Fibroblast of villous mesenchyme (primary cell): Measurements from ENCODE around the gene PAX7. TPM values are rescaled to one million over a fixed set of nuclear protein-coding genes. Genes with fewer than 3 reads are reported as not detected.

Experiments used
- DNase-seq: peaks from one replicate; pipeline ENCODE4 v3.0.0-alpha.2; 2010; ENCODE audit warnings: low read depth
- H3K4me3 ChIP-seq: 2 replicates; pipeline ENCODE4 v1.5.1; 2011; ENCODE audit warnings: low read depth, mild to moderate bottlenecking, low read length
- total RNA-seq: library from RNA; depleted of rRNA; stranded (reverse); fragments of >200 nt; gene quantifications from 2 replicates; pipeline ENCODE4 v1.2.3, GENCODE V29; 2012
- TF ChIP-seq, protein P1 (sequence below): IDR thresholded peaks from 2 replicates; pipeline ENCODE4 v1.5.1; 2012; ENCODE audit warnings: low read depth, mild to moderate bottlenecking, low read length; ENCODE audit not compliant: insufficient read depth

Gene PAX7
- total RNA-seq, 1 donor, result not detected

DNA sequence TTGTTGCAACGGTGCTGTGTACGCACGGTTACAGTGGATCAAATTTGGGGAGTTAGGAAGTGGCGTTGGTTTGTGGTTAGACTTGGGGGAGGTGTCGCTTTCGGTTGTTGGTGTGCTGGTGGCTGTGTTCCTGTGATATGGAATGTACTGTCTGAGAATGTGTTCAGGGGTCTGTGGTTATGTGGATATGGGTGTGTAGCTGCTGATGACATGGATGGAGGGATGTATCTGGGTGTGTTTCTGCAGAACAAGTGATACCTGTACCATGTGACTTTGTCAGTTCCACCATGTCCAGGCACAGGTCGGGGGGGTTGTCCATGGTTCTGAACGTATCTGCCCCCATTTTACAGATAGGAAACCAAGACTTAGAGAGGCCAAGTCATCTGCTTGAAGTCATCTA lies 22.7 kb downstream of the PAX7 start:
- no peak for DNase-seq
- no peak overlapping the region for H3K4me3 ChIP-seq
- TF ChIP-seq, protein P1, sequence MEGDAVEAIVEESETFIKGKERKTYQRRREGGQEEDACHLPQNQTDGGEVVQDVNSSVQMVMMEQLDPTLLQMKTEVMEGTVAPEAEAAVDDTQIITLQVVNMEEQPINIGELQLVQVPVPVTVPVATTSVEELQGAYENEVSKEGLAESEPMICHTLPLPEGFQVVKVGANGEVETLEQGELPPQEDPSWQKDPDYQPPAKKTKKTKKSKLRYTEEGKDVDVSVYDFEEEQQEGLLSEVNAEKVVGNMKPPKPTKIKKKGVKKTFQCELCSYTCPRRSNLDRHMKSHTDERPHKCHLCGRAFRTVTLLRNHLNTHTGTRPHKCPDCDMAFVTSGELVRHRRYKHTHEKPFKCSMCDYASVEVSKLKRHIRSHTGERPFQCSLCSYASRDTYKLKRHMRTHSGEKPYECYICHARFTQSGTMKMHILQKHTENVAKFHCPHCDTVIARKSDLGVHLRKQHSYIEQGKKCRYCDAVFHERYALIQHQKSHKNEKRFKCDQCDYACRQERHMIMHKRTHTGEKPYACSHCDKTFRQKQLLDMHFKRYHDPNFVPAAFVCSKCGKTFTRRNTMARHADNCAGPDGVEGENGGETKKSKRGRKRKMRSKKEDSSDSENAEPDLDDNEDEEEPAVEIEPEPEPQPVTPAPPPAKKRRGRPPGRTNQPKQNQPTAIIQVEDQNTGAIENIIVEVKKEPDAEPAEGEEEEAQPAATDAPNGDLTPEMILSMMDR, result no peak

DNA sequence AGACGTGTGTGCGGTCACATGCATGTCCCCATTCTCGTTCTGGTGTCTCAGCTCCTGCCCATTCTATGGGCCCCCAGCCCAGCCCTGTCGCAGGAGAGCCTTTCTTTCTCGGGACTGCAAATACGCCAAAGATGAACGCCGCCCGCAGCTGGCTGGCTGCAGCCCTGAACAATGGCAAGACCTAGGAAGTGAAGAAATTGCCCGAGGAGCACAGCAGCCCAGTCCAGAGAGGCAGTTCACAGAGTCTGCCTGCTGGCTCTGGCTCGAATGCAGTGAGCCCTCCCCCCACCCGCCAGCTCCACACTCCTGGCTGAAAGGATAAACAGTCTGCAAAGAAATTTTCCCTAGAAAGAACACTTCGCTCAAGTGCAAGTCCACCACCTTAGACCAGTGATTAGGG lies 23.3 kb downstream of the PAX7 start:
- no peak overlapping the region for H3K4me3 ChIP-seq
- no peak for DNase-seq
- TF ChIP-seq, protein P1, result no peak

DNA sequence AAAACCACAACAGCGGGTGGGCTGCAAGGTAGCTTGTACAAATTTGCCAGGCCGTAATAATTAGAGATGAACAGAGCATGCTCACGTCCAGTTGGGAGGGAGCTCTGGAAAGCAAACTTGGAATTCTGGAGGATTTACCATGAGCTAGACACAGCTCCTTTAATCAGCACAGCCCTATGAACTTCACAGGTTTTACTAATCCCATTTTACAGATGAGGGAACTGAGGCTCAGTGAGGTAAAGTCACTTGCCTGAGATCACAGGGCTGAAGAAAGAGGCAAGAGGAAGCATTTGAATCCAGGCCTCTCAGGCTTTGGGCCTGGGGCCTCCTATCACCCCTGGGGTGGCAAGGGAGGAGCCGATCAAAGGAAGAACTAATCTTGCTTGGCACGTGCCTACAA lies 24.0 kb downstream of the PAX7 start:
- no peak for DNase-seq

DNA sequence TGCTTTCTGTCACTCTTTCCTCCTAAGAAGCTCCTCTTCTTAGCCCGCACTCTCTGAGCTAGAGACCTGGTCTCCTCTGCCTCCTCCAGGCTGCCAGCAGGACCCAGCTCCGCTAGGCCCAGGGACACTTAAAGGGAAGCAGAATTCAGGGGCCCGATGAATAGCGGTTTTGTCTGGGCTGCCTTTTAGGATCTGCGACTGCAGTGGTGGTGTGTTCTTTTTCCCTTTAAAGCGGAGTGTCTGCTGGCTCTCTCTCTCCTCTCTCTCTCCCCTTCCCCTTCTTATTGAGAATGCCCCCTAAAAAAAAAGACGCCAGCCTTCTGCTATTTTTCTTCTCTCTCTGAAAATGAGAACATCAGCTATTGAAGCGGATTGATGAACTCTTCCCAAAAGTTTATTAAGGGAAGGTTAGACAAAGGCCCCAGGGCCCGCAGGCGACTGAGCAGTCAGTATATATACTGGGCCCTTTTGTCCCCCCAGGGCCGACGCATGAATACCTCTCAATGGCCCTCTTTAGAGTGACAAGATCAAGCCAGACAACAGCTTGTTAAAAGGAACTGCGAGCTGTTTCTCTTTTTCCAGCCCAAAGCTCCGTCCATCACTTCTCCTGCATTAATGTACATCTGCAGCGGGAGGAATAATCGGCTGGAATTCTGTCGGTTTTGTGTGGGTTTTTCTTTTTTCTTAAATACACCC lies 27.0 kb downstream of the PAX7 start:
- no peak for DNase-seq
- TF ChIP-seq, protein P1, result no peak
- H3K4me3 ChIP-seq, result no peak overlapping the region

More for the DNA sequence above, 24.0 kb downstream of the PAX7 start:
- TF ChIP-seq, protein P1, result no peak
- H3K4me3 ChIP-seq, result no peak overlapping the region

DNA sequence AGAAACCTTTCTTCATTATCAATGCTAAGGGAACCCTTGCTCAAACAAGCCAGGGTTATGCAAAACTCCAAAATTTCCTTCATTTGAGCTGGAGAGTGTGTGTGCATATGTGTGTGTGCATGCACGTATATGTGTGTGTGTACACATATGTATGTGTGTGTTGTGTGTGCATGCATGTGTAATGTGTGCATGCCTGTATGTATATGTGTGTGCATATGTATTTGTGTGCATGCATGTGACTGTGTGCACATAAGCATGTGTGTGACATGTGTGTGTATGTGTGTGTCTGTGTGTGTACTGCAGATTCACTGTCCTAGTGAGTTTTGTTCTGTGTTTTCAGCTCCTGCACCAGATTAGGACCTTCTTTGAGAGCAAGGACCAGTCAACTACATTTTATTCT lies 28.2 kb downstream of the PAX7 start:
- DNase-seq, result no peak
- TF ChIP-seq, protein P1, result no peak
- no peak overlapping the region for H3K4me3 ChIP-seq

DNA sequence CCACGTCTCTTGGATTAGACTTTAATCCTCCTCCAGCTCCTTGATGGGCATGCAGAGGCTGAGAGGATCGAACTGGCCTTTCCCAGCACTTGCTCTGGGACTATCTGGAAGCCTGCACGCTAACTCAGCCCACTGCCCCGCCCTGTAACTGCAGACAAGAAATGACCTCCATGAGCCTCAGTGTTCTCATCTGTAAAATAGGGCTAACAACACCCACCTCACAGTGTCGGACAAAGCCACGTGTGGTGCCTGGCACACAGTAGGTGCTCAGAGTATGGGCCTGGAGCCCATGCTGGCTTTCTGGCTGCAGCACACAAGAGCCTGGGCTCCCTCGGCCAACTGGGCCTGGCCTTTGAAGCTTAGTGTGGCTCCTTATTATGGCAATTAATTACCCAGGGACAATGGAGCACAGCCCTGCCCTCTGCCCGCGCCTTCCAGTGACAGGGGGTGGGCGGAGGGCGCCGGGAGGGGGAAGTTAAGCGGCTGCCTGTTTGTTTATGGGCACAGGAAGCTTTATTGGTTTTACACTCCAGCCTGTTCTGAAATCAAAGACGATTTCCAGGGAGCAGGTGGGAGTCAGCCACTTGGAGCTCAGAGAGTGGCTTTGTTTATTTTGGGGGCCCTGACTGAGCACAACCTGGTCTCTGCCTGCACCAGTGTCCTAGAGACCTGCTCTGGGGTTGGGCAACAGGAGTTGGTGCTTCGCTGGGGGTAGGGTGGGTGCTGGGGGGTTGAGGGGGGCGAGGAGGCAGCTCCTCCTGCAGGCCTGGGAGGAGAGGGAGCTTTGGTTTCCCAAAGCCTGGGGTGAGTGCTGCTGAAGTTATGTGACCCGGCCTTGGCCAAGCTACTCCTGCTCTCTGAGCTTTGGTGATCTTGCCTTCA lies 31.0 kb downstream of the PAX7 start:
- DNase-seq, result no peak
- no peak overlapping the region for H3K4me3 ChIP-seq
- TF ChIP-seq, protein P1, result no peak

DNA sequence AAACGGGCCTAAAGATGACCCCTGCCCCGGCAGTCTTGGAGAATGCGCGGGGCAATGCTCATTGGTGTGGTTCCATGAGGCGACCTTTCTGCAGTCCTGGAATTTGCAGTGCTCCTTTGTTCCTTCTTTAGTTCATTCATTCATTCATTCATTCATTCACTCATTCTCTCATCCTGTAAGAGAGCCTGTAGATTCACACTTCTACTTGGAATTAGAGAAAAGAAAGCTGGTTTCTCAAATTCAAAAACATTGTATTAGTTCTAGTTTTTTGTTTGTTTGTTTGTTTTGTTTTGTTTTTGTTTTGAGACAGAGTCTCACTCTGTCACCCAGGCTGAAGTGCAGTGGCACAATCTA lies 31.6 kb downstream of the PAX7 start:
- no peak for DNase-seq
- TF ChIP-seq, protein P1, result no peak
- no peak overlapping the region for H3K4me3 ChIP-seq
